Measurements from ENCODE around the gene USP13. TPM values are rescaled to one million over a fixed set of nuclear protein-coding genes. Genes with fewer than 3 reads are reported as not detected.

Gene USP13
- total and polyA plus RNA-seq, 2 of the 13 experiments (the other 11 are each of a cell fraction or from before 2014, with no cell fraction given), result 15.9 to 36.7 TPM

- TF ChIP-seq FOXA3 (CRISPR knock-in tag; IDR thresholded peaks at IDR 0.05) (peak; percentile 73), HNRNPUL1 (IDR thresholded peaks at IDR 0.05; ENCODE audit: low read depth, low read length) (no peak), ZNF530 (CRISPR knock-in tag; IDR thresholded peaks at IDR 0.05; ENCODE audit: low read depth) (no peak), ZNF788 (CRISPR knock-in tag; IDR thresholded peaks at IDR 0.05; ENCODE audit: borderline replicate concordance) (no peak), SRF (IDR thresholded peaks at IDR 0.05; ENCODE audit: low read depth, low read length) (no peak), U2AF2 (IDR thresholded peaks at IDR 0.05; ENCODE audit: low read depth, low read length) (no peak), MXD4 (CRISPR knock-in tag; IDR thresholded peaks at IDR 0.05) (no peak), ZFP1 (CRISPR knock-in tag; IDR thresholded peaks at IDR 0.05) (no peak), ZBTB33 (CRISPR knock-in tag; IDR thresholded peaks at IDR 0.05) (0 out of 2 replicates have a peak, but pooled peaks have one; percentile 46), ZNF616 (CRISPR knock-in tag; IDR thresholded peaks at IDR 0.05; ENCODE audit: low read depth) (no peak), AGO2 (optimal IDR thresholded peaks at IDR 0.05; ENCODE audit: low read depth, low read length) (no peak), HIC2 (CRISPR knock-in tag; IDR thresholded peaks at IDR 0.05; ENCODE audit: low read depth) (no peak), ZNF780A (CRISPR knock-in tag; IDR thresholded peaks at IDR 0.05) (no peak), JUN (CRISPR knock-in tag; IDR thresholded peaks at IDR 0.05) (peak; percentile 74; the same call in 1 of the 2 replicates), TFE3 (CRISPR knock-in tag; IDR thresholded peaks at IDR 0.05) (0 out of 2 replicates have a peak, but pooled peaks have one; percentile 82), SMC3 (IDR thresholded peaks at IDR 0.05; ENCODE audit: low read length) (no peak), RCOR2 (CRISPR knock-in tag; IDR thresholded peaks at IDR 0.05) (peak; percentile 37; the same call in 1 of the 2 replicates), GPN1 (CRISPR knock-in tag; IDR thresholded peaks at IDR 0.05; ENCODE audit: borderline replicate concordance) (no peak), ZSCAN21 (CRISPR knock-in tag; IDR thresholded peaks at IDR 0.05; ENCODE audit: borderline replicate concordance) (no peak), NFKBIZ (CRISPR knock-in tag; IDR thresholded peaks at IDR 0.05) (no peak), RBM39 (IDR thresholded peaks at IDR 0.05; ENCODE audit: low read depth, low read length, poor library complexity, severe bottlenecking) (no peak)
- TF ChIP-seq, protein P1, sequence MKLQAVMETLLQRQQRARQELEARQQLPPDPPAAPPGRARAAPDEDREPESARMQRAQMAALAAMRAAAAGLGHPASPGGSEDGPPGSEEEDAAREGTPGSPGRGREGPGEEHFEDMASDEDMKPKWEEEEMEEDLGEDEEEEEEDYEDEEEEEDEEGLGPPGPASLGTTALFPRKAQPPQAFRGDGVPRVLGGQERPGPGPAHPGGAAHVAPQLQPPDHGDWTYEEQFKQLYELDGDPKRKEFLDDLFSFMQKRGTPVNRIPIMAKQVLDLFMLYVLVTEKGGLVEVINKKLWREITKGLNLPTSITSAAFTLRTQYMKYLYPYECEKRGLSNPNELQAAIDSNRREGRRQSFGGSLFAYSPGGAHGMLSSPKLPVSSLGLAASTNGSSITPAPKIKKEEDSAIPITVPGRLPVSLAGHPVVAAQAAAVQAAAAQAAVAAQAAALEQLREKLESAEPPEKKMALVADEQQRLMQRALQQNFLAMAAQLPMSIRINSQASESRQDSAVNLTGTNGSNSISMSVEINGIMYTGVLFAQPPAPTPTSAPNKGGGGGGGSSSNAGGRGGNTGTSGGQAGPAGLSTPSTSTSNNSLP (IDR thresholded peaks at IDR 0.05; ENCODE audit: low read depth, low read length), result peak; percentile 33; the same call in 1 of the 2 replicates
Measured at GRCh38 chr3:179732661-179733348, 80.0 kb downstream of the USP13 start (continued).

All from HepG2 (cell line).